ENCODE results near the gene USP17L12. TPM values are rescaled to one million over a fixed set of nuclear protein-coding genes. Genes with fewer than 3 reads are reported as not detected.

Gene USP17L12
- total RNA-seq, 1 experiment from 2014 or later, result not detected

Other genes with a start within 250 kb of the USP17L12 start
- not detected in 2 replicates for gene FAM90A26, start 49.7 kb upstream of the USP17L12 start, total RNA-seq (2014; rRNA removed; shearing (Covaris generic))
- gene USP17L10, start 9.5 kb upstream of the USP17L12 start, total RNA-seq (2014; rRNA removed; shearing (Covaris generic)), result not detected in 2 replicates
- gene USP17L11, start 4.7 kb upstream of the USP17L12 start, total RNA-seq (2014; rRNA removed; shearing (Covaris generic)), result not detected in 2 replicates
- gene USP17L13, start 4.7 kb downstream of the USP17L12 start, total RNA-seq (2014; rRNA removed; shearing (Covaris generic)), result not detected in 2 replicates
- gene USP17L15, start 14.2 kb downstream of the USP17L12 start, total RNA-seq (2014; rRNA removed; shearing (Covaris generic)), result not detected in 2 replicates
- not detected in 2 replicates for gene USP17L17, start 23.7 kb downstream of the USP17L12 start, total RNA-seq (2014; rRNA removed; shearing (Covaris generic))
- gene USP17L18, start 28.5 kb downstream of the USP17L12 start, total RNA-seq (2014; rRNA removed; shearing (Covaris generic)), result not detected in 2 replicates
- not detected in 2 replicates for gene USP17L19, start 33.2 kb downstream of the USP17L12 start, total RNA-seq (2014; rRNA removed; shearing (Covaris generic))
- gene USP17L20, start 38.0 kb downstream of the USP17L12 start, total RNA-seq (2014; rRNA removed; shearing (Covaris generic)), result not detected in 2 replicates
- gene USP17L21, start 42.7 kb downstream of the USP17L12 start, total RNA-seq (2014; rRNA removed; shearing (Covaris generic)), result not detected in 2 replicates
- not detected in 2 replicates for gene USP17L22, start 47.5 kb downstream of the USP17L12 start, total RNA-seq (2014; rRNA removed; shearing (Covaris generic))
- gene USP17L24, start 105.0 kb downstream of the USP17L12 start, total RNA-seq (2014; rRNA removed; shearing (Covaris generic)), result not detected in 2 replicates
- gene USP17L25, start 109.8 kb downstream of the USP17L12 start, total RNA-seq (2014; rRNA removed; shearing (Covaris generic)), result not detected in 2 replicates
- gene USP17L26, start 114.5 kb downstream of the USP17L12 start, total RNA-seq (2014; rRNA removed; shearing (Covaris generic)), result not detected in 2 replicates
- gene USP17L5, start 119.3 kb downstream of the USP17L12 start, total RNA-seq (2014; rRNA removed; shearing (Covaris generic)), result not detected in 2 replicates
- not detected in 2 replicates for gene USP17L27, start 124.0 kb downstream of the USP17L12 start, total RNA-seq (2014; rRNA removed; shearing (Covaris generic))
- gene USP17L28, start 128.7 kb downstream of the USP17L12 start, total RNA-seq (2014; rRNA removed; shearing (Covaris generic)), result not detected in 2 replicates
- gene USP17L29, start 133.5 kb downstream of the USP17L12 start, total RNA-seq (2014; rRNA removed; shearing (Covaris generic)), result not detected in 2 replicates
- not detected in 2 replicates for gene USP17L30, start 143.0 kb downstream of the USP17L12 start, total RNA-seq (2014; rRNA removed; shearing (Covaris generic))
- gene DEFB131A, start 224.3 kb downstream of the USP17L12 start, total RNA-seq (2014; rRNA removed; shearing (Covaris generic)), result not detected in 2 replicates

All from H7 (cell line).